ENCODE data around the gene PPARG.

DNA sequence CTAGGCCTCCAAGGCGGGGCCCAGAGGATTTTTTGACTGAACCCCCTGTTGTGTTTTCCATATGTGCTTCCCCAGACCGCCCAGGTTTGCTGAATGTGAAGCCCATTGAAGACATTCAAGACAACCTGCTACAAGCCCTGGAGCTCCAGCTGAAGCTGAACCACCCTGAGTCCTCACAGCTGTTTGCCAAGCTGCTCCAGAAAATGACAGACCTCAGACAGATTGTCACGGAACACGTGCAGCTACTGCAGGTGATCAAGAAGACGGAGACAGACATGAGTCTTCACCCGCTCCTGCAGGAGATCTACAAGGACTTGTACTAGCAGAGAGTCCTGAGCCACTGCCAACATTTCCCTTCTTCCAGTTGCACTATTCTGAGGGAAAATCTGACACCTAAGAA lies 145.0 kb downstream of the PPARG start:
- TF ChIP-seq, protein P1, sequence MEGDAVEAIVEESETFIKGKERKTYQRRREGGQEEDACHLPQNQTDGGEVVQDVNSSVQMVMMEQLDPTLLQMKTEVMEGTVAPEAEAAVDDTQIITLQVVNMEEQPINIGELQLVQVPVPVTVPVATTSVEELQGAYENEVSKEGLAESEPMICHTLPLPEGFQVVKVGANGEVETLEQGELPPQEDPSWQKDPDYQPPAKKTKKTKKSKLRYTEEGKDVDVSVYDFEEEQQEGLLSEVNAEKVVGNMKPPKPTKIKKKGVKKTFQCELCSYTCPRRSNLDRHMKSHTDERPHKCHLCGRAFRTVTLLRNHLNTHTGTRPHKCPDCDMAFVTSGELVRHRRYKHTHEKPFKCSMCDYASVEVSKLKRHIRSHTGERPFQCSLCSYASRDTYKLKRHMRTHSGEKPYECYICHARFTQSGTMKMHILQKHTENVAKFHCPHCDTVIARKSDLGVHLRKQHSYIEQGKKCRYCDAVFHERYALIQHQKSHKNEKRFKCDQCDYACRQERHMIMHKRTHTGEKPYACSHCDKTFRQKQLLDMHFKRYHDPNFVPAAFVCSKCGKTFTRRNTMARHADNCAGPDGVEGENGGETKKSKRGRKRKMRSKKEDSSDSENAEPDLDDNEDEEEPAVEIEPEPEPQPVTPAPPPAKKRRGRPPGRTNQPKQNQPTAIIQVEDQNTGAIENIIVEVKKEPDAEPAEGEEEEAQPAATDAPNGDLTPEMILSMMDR (IDR thresholded peaks at IDR 0.05), result no peak
- no peak for TF ChIP-seq POLR2AphosphoS5 (IDR thresholded peaks at IDR 0.05; ENCODE audit: insufficient read depth in 1 of 2, low read depth in 1 of 2)

Measured in vagina (tissue), 2 donors.